Right lobe of liver (tissue), 6 donors: ENCODE results near the gene NOTCH1. TPM values are rescaled to one million over a fixed set of nuclear protein-coding genes. Genes with fewer than 3 reads are reported as not detected.

ENCODE experiments used
- ATAC-seq, 4 donors: fragments of 200-7000 bp; cut with Tn5 transposase; one replicate each; pipeline ENCODE4 v1.9.1; 2020; ENCODE audit warnings: mild to moderate bottlenecking in 4 of 4, moderate library complexity in 4 of 4
- DNase-seq, 3 donors: peaks; one replicate each; pipeline ENCODE4 v3.0.0-alpha.2; 2020
- H3K27ac ChIP-seq, 3 donors: fragments of 200-600 bp; one replicate each; pipeline ENCODE4 v1.8.0; 2022
- H3K27me3 ChIP-seq, 2 donors: fragments of 200-600 bp; one replicate each; pipeline ENCODE4 v1.8.0; 2022
- H3K36me3 ChIP-seq, 4 donors: fragments of 200-600 bp; sonication (generic) in 1 of 4; one replicate each; pipeline versions ENCODE4 v1.5.1 to v1.8.0; 2017 to 2022; ENCODE audit warnings: control low read depth in 1 of 4
- H3K4me1 ChIP-seq, 4 donors: fragments of 200-600 bp; sonication (generic) in 1 of 4; one replicate each; pipeline versions ENCODE4 v1.5.1 to v1.8.0; 2017 to 2022; ENCODE audit warnings: control low read depth in 1 of 4
- H3K4me3 ChIP-seq, 3 donors: fragments of 200-600 bp; one replicate each; pipeline ENCODE4 v1.8.0; 2022
- H3K9me3 ChIP-seq, 4 donors: fragments of 200-600 bp; sonication (generic) in 1 of 4; one replicate each; pipeline versions ENCODE4 v1.5.1 to v1.8.0; 2017 to 2022; ENCODE audit warnings: control low read depth in 1 of 4
- CTCF ChIP-seq, 4 donors: fragments of 200-600 bp in 3 of 4; fragments of 450-650 bp in 1 of 4; IDR thresholded peaks; one replicate each; pipeline versions ENCODE4 v1.5.1 to v1.8.0; 2016 to 2022; ENCODE audit warnings: antibody characterized with exemption in 4 of 4, mild to moderate bottlenecking in 2 of 4
- POLR2A ChIP-seq: fragments of 450-650 bp; IDR thresholded peaks from one replicate; pipeline ENCODE4 v1.6.1; 2017; ENCODE audit warnings: antibody characterized with exemption, mild to moderate bottlenecking
- WGBS: methylation state at CpG from one replicate; pipeline ENCODE4 v1.1.6; 2018; ENCODE audit warnings: low coverage, low lambda C conversion rate; ENCODE audit not compliant: insufficient coverage; ENCODE audit errors: missing lambda C conversion rate; 5-methylcytosine and 5-hydroxymethylcytosine counted together
- intact Hi-C, 2 donors: fragments of 100-400 bp; cut with DNase I; formaldehyde crosslinking; loops; one replicate each; pipeline versions ENCODE4 v1.11.2 to v1.14.1; 2022
- total RNA-seq, 6 experiments: library from RNA; depleted of rRNA in 2 of 6; stranded (reverse); fragments of >200 nt in 2 of 6; fragmentation: NEBNext Ultra II Directional in 3 of 6; extraction: Animal tissue kit (Norgen Biotek cat#: 25700) in 3 of 6; gene quantifications; one replicate each; pipeline versions ENCODE4 v1.1.0 to v1.2.4, GENCODE V29; 2016 to 2023
- donor health status: DM: no; HTN: yes; CAD: no.
- donor health status: DM: no; HTN: no; CAD: no.
- donor health status: DM: no; HTN: no; CAD: no.
- donor health status: DM: no; HTN: yes; CAD: no.
- donor health status: DM: no; HTN: yes; CAD: no.

The NOTCH1 gene
- total RNA-seq, 6 experiments from 2014 or later = 17.4 to 26.2 (median 19.3) TPM

- Histone ChIP-seq H3K4me3 (no peak overlapping the region), H3K27me3 (no peaks in the 10 kb centered on the region), H3K9me3 (no peaks in the 10 kb centered on the region), H3K36me3 (no peaks in the 10 kb centered on the region), H3K27ac (no peak overlapping the region), H3K4me1 (peaks cover 0 to 58% (median 6%) of the 10 kb centered on the region in 4 donors)
- ATAC-seq (peak in 1 of 4 donors; percentile 7), DNase-seq (no peak)
- 58% methylated on average over 6 of the region's 30 CpGs for WGBS
- no peak for TF ChIP-seq POLR2A
- TF ChIP-seq CTCF (IDR thresholded peaks at IDR 0.05) = no peak
- intact Hi-C loops = no loop called here
These were observed 19.2 kb downstream of the NOTCH1 start for GRCh38 chr9:136526625-136527066.

- intact Hi-C loops = no loop called here
- Histone ChIP-seq H3K9me3 (no peaks in the 10 kb centered on the region), H3K27ac (no peak overlapping the region), H3K4me3 (no peak overlapping the region), H3K4me1 (peaks cover 0 to 65% (median 10%) of the 10 kb centered on the region in 4 donors), H3K27me3 (no peaks in the 10 kb centered on the region), H3K36me3 (no peaks in the 10 kb centered on the region)
- 51% methylated on average over 6 of the region's 30 CpGs for WGBS
- no peak for DNase-seq
- peak; percentile 2 to 5 (median 4) for ATAC-seq
- TF ChIP-seq POLR2A (no peak), CTCF (IDR thresholded peaks at IDR 0.05) (no peak)
These were observed 19.9 kb downstream of the NOTCH1 start for GRCh38 chr9:136525841-136526499.

- TF ChIP-seq POLR2A (no peak), CTCF (IDR thresholded peaks at IDR 0.05) (no peak)
- Histone ChIP-seq H3K36me3 (no peaks in the 10 kb centered on the region), H3K9me3 (no peaks in the 10 kb centered on the region), H3K4me1 (peaks cover 0 to 73% (median 14%) of the 10 kb centered on the region in 4 donors), H3K27ac (no peak overlapping the region), H3K4me3 (no peak overlapping the region), H3K27me3 (no peaks in the 10 kb centered on the region)
- DNase-seq (no peak), ATAC-seq (no peak)
- intact Hi-C loops = no loop called here
- no CpG with 5 or more reads among the region's 21 CpGs for WGBS
These were observed 20.6 kb downstream of the NOTCH1 start for GRCh38 chr9:136525207-136525606.

GRCh38 chr9:136522314-136523237 is 23.3 kb downstream of the NOTCH1 start:
- intact Hi-C loops = no loop called here
- H3K9me3 ChIP-seq = no peaks in the 10 kb centered on the region
- no peaks in the 10 kb centered on the region for H3K27me3 ChIP-seq
- H3K4me3 ChIP-seq = no peak overlapping the region
- peaks cover 0 to 81% (median 22%) of the 10 kb centered on the region in 4 donors for H3K4me1 ChIP-seq
- peak in 1 of 4 donors; percentile 1 for ATAC-seq
- TF ChIP-seq POLR2A = no peak
- TF ChIP-seq CTCF (IDR thresholded peaks at IDR 0.05) = no peak
- H3K36me3 ChIP-seq = peaks cover 2 to 16% (median 7%) of the 10 kb centered on the region in 4 donors
- WGBS = 69% methylated on average over 7 of the region's 59 CpGs
- DNase-seq = no peak
- H3K27ac ChIP-seq = peak overlapping the region in 1 of 3 donors; percentile 18
